NCI-H345 treated with DMSO at 0.1 percent for 48 hours (cell line): ENCODE data around the gene BBOX1.
"Not testable (repeated sequence)": the region's sequence is repeated elsewhere in the genome, so short reads cannot be mapped to it uniquely, and the experiment has no call there.

ENCODE experiments used
- DNase-seq: peaks from one replicate; lab custom pipeline; 2025; ENCODE audit not compliant: unreplicated experiment; lab: John Stamatoyannopoulos, UW

The BBOX1 gene

DNA sequence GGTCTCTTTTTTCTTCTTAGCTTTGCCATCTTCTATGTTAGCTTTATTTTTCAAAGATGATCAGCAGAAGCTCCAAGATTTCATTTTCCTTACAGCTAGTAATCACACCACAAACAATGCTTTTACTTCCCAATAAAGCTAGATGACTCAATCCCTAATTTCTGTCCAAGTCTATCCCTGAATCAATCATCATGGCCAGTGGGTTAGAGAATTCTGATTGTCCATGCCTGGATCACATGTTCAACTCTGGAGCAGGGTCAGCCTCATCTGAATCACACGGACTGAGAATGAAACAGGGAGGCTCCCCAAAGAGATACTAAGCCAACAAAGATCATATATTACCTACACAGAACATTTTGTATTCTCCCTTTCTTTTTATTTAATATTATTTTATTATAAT lies 79.6 kb downstream of the BBOX1 start:
- DNase-seq: no peak

DNA sequence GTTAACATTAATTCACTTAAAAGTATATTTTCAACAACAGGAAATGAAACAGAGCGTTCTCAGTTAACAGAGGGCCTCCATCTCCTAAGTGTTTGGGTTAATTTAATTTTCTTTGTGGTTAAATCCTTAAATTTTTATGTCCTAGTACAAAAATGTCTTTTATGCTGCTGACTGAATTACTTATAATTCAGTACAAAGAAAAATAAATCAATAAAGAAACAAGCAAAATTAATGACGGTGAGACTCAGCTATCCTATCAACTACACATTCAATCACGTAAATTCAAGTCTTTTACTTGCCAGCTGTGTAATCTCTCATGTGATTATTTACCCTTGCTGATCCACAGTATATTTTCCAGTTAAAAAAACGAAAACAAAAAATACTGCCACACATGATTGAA lies 81.4 kb downstream of the BBOX1 start:
- no peak for DNase-seq

DNA sequence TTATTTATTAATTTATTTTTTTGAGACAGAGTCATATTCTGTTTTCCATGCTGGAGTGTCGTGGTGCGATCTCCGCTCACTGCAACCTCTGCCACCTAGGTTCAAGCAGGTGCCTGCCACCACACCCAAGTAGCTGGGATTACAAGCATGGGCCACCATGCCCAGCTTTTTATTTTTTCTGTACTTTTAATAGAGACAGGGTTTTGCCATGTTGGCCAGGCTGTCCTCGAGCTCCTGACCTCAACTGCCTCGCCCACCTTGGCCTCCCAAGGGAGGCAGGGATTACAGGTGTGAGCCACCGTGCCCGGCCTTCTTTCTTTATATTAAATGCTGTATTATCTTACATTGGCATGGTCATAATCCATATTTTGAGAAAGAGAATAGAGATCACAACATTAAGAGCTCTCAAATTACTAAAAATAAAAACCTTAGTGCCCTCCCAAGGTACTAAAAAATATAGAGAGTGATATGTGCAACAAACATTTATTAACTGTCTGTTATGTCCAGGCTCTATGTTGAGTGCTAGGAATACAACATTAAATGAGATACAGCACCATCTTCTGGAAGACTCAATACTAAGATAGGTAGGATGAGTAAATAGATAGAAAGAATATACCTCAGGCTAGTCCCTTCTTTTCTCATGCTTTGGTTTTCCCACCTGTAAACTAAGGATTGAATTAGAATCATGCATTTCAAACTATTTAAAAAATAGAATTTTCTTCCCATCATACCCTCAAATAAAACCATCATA lies 84.1 kb downstream of the BBOX1 start:
- DNase-seq: no peak

DNA sequence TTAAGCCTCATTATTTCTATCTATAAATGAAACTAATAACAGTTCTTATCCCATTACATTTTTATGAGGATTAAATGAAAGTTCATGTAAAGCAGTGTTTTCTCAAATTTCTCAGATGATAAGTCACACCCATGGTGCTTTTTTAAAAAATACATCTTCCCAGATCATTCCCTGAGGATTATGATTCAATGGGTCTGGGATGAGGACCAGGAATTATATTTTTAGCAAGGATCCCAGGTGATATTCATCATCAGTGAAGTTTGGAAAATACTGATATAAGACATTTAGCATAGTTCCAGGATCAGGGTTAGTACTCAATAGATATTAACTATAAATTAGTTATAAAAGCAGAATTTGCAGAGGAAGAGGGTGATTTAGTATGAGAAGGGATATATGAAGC lies 89.1 kb downstream of the BBOX1 start:
- DNase-seq: no peak

DNA sequence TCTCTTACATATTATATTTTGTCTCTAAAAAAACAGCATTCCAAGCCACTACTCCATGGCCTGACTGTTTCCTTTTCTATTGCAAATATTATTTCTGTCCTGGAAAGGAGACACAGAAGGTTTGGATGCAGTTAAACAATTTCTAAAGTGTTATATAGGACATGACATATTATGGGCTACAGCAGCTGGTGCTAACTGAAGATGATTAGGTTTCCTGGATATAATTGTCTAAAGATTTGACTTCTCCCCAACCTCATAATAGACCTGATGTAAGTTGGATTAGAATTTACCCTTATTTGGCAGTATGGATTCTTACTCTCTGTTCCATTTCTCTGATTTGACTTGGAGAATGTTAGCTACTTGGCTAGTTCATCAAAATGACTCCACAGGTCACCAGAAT lies 90.2 kb downstream of the BBOX1 start:
- no peak for DNase-seq

DNA sequence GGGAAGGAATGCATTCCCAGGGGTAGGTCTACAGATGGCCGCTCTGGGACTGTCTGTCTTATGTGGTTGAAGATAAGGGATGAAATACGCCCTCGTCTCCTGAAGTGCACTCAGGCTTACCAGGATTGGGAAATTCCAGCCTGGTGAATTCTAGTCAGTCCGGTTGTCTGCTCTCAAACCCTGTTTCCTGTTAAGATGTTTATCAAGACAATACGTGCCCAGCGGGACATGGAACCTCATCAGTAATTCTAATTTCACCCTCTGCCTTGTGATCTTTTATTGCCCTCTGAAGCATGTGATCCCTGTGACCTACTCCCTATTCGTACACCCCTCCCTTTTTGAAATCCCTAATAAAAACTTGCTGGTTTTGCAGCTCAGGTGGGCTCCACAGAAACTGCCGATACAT lies 95.3 kb downstream of the BBOX1 start:
- DNase-seq: not testable (repeated sequence)

DNA sequence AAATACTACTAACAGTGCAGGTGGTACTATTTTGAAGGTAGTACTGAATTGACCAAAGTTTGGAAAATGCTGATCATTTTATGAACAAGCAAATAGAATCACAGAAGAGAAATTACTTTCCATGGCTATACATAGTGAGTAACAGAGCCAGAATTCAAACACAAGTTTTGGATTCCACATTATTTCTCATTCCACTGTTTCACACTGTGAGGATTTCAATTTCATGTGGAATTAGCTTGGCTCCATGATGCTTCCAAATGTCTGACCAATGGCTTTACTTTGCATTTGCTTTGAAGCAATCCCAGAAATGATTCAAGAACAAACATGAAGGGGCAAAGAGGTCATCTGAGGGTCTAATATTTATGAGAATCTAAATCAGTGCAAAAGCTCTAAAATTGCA lies 98.1 kb downstream of the BBOX1 start:
- DNase-seq: no peak

DNA sequence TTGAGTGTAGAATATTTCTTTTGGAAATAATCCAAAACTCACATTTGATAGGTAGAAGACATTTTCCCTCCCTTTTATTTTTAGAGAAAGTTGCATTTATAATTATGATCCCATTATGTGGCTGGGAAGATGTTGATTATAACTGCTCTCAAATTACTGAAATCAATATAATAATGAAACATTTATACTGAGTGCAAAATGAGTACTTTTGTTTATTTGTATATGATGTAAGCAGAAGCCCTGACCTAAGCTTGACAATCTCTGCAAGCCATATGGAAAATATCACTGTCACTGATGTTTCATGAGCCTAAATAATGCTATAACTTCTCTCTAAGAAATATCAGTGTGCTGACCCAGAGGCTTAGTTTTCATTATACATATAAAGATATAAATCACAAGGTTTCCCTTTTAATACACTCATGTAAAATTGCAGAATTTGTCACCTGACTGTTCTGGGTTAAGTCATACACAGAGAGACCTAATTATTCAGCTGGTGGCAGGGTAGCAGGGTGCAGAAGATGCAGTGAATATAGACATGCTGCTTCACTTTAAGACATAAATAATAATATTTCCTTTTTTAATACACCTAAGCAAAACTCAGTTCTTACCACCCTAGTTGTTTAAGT lies 99.2 kb downstream of the BBOX1 start:
- no peak for DNase-seq

DNA sequence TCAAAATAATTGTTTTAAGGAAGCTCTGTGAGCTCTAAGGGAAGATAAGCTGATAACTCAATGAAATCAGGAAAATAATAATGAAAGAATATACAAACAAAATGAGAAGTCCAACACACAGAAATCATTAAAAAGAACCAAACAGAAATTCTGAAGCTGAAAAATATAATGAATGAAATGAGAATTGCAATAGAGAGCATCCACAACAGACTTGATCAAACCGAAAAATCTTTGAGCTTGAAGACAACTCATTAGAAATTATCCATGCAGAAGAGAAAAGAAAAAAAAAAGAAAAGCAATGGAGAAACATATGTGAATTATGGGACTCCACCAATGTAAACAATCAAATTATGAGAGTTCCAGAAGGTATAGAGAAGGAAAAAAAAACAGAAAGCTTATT lies 101.0 kb downstream of the BBOX1 start:
- no peak for DNase-seq

DNA sequence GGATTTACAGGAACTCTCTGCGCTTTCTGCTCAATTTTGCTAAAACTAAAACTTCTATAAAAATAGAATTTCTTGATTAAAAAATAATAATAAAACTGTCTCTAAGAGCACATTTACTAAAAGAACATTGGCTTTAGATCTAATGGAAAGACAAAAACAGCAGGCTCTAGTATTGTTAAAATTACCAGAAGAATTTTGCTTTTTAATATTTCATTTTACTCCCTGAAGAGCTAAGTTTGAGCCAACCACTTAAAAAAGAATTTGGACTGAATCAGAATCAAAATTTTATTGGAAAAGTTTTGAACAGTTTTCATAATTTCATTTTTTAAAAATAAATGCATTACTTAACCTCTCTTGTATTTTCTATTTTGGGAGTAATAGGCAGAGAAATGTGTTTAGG lies 107.3 kb downstream of the BBOX1 start:
- DNase-seq: no peak

DNA sequence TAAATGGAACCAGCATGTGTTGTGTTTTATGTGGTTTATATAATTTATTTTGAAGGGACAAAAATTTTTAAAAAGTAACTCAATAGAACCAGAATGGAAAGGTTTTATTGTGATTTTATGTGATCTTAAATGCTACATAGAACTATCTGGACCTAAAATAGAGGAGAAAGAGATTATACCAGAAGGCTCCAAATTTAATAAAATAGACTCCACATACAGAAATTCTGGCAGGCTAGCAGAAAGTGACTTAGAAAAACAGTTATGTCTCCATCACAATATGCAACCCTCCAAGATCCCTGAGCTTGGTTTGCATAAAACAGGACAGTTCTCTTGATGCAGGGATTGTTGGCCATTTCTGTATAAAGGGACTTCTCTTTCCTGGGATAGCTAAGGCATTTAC lies 107.9 kb downstream of the BBOX1 start:
- no peak for DNase-seq

DNA sequence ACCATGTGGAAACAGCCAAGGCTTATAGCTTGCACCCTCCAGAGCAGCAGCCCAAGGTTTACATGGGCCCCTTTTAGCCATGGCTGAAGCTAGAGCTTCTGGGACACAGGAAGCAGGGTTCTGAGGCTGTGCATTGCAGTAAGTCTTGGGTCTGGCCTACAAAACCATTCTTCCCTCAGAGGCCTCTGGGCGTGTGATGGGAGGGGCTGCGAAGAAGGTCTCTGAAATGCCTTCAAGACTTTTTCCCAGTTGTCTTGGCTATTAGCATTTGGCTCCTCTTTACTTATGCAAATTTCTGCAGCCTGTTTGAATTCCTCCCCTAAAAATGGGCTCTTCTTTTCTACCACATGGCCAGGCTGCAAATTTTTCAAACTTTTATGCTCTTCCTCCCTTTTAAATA lies 109.5 kb downstream of the BBOX1 start:
- no peak for DNase-seq

DNA sequence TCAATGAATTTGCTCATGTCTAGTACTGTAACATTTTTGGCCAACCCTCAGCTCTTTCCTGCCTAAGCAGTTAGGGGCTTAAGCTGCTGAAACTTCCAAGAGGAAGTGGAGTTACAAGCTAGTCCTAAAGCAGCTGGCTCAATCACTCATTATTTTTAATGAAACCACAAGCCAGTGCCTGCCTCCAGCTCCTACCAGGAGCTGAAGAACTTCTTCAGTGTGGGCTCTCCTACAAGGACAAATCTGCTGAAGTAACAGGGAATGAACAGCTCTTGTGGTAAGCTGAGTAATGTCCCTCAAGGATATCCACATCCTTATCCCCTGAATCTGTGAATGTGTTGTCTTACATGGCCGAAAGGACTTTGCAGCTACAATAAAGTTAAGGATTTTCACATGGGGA lies 112.5 kb downstream of the BBOX1 start:
- no peak for DNase-seq

DNA sequence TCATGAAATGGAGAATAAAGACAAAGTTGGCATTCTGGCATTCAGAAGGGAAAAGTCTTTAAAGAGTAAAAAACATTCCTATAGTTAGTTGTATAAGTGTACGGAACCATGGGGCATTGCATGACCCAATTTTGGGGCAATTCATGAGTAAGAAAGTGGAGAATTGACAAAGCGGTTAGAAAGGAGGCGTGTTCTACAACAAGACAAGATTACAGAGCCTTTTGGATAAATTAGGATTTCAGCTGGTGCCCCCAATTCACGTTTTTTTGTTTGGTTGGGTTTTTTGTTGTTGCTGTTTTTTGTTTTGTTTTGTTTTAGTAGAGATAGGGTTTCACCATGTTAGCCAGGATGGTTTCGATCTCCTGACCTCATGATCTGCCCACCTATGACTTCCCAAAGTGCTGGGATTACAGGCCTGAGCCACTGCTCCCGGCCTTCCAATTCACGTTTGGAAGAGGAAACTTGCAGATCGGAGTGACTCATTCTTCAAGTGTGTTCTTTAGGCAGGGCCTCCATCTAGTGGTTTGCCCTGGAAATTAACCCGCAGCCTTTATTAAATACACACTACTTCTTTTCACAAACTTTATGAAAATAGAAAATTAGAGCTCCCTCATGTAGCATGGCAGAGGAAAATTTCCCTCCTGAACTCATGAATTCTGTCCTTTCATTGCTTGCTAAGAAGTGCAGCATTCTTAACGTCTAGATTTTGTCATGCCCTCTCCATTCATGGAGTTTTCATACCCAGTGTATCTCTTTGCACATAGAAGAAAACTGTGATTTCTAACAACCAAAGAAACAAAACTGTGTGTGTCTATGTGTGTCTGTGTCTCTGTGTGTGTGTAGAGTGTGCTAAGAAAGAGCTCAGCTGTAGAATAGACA lies 118.1 kb downstream of the BBOX1 start:
- DNase-seq: peak; percentile 30

DNA sequence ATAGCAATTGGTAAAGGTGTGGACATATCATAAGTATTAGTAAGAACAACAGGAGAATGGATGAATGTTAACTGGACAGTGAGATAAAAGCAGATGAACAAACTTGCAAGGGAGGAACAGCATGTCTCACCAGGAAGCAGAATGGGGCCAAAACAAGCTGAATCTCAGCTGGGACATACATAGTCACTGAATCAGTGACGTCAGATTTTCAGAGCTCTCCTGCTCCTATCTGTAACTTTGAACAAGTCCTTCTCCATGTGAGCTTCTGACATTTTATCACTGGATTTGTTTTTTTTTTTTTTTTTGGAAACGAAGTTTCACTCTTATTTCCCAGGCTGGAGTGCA lies 118.7 kb downstream of the BBOX1 start:
- DNase-seq: no peak

DNA sequence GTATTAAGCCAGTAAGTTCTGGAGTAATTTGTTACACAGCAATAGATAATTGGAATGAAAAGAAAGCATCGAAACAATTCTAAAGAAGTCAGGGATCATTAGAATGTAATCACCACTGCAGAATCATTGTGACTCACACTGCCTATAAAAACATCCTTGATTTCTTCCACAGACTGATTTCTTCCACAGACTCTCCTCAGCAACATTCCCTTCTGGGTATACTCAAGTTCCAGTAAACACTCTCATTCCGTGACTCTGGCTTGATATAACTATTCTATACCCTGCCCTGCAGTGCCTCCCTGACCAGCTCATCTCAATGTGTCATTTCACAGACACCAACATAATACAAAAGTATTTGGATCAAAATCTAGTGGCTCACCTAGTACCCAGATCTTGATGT lies 120.5 kb downstream of the BBOX1 start:
- no peak for DNase-seq

DNA sequence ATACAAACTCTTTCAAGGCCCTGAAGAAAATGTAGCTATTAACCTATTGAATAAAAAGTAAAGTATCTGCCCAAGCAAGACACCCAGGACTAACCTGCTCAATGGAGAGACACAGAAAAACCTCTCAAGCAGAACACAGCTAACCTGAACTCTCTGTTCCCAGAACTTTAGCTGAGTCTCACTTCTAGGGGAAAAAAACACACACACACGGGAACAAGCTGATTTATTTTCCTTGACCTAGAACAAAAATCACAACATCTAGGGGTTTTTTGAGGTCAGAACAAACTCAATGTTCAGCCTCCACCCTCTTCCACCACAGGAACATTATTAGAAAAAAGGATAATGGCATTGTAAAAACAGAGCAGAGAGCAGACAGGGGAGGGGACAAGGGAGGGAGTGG lies 121.6 kb downstream of the BBOX1 start:
- no peak for DNase-seq

DNA sequence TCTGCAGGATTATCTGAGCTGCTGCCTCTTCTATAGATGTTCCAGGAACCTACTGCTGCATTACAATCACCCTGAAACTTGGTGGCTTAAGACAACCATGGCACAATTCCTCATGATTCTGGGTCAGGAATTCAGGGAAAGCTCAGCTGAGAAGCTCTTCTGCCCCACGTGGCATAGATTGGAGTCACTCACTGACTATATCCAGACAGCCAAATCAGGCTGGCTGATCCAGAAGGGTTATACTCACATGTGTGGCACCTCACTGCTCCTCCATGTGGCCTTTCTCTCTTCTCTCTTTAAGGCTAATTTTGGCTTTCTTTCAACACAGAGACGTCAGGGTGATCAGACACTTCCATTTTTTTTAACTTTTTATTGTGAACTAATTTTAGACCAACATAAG lies 125.5 kb downstream of the BBOX1 start:
- no peak for DNase-seq

DNA sequence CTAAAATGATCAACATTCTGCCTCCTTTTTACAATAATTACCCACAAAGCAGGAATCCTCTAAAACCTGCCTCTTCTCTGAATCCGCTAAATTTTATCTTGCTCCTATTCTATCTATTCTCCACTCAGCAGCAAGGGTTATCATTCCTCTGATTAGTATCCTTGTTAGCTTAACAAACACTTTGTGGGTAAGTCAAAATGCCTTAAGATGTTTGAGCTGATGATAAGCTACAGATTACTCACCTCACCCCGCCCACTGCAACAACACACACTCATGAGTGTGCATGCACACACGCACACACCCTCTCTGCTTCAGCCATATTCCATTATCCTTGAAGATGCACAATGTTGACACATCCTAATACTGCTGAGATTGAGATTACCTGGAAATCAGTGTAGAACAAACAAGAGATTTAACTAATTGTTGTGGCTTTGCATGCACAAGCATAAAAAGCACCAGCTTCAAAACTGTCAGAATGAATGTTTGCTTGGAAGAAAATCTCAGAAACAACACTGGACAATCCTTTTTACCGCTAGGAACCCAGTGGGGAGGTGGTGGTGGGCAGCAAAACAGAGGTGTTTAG lies 130.9 kb downstream of the BBOX1 start:
- DNase-seq: no peak

DNA sequence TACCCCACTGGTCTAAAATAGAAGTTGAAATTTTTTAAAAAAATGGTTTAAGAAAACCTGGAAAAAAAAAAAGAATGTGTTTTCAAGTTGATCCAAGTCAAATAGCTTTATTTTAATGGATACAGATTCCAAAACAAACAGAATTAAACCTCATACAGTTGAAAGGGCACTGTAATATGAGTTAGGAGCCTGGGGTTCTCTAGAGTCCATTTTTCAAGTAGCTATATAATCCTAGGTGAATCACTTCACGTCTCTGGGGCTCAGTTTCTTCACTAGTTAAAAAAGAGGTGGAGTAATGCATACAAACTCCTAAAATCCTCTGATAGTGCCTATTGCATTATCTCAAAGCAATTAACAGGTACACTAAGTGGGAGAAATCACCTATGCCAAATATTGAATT lies 132.9 kb downstream of the BBOX1 start:
- DNase-seq: no peak

DNA sequence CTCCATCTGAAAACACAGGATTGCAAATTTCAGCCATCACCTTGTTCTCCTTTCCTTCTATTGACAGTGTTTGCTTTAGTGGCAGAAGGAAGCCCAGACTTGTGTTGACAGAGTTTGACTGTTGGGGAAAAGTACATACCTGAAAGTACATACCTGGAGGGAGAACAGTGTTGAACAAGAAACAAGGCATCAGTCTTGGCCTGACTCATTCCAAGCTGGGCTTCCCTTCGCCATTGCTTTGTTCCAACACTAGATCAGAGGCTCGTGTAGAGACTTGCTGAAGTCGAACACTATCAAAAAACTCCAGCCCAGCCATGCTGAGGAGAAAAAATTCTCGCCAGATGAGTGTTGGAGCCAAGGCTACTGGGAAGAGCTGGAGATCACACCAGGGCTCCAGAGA lies 133.4 kb downstream of the BBOX1 start:
- DNase-seq: no peak

DNA sequence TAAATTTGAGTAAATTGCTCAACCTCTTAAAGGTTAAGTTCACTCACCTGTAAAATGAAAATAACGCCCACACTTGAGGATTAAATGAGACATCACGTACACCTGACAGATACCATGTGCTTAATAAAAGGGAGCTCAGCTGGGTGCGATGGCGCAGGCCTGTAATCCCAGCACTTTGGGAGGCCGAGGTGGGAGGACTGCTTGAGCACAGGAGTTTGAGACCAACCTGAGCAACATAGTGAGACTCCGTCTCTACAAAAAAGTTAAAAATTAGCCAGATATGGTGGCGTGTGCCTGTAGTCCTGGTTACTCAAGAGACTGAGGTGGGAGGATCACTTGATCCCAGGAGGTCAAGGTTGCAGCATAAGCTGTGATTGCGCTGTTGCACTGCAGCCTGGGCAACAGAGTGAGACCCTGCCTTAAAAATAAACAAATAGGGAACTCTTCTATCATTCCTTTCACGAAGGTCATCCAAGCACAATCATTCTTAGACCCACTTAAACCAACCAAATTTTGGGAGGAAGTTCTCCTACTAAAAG lies 134.1 kb downstream of the BBOX1 start:
- DNase-seq: peak; percentile 20
